HuH-7 (cell line): ENCODE results near the gene CXCL6.
A peak's percentile ranks its signal among the peaks of the same experiment; 100 is the strongest.

Experiments
- DNase-seq: peaks from one replicate; pipeline ENCODE4 v3.0.0; 2011; ENCODE audit warnings: low spot score

CXCL6 gene

DNA sequence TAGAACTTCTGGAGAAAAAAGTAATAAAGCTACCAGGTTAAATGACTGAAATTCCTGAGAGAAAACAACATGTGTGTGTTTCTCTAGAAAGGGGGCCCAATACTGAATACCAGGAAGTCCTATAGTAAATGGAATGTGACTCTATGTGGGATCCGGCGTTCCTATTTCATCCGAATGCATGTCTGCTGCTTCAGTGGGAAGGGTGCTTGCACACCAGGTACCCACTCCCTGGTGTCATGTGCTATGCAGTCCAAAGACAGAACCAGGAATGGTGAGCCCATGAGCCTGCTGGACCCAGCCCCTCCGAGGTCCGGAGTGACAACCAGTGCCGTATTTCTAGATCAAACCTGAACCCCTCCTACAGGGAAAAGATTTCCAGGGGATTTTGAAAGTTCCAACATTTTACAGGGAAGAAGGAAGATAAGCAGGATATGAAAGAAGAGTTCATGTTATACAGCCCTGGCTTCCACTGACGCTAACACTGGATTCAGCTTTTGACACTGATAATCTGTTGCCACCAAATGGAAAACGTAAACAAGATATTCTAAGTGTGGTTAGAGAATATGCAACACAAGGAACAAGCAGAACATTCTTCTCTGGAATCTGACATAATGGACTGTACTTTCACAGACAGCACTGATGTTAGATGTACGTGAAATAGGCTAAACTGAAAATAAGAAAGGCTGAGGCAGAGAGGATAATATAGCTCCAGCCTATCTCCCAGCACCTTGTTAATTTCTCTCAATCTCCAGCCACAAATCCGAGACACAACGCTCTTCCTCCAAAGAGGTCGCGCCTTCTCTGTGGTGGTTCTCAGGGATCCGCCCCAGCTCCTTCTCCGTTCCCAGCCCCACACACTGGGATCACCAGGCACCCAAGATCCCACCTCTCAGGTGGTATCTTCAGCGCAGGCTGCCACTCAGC is 32.0 kb downstream of the CXCL6 start:
- DNase-seq: peak; percentile 49

- DNase-seq: no peak
Measured at GRCh38 chr4:73869130-73870055, 32.9 kb downstream of the CXCL6 start, which contains the start of gene CXCL1. Gene CXCL1, plus strand, starts transcription at chr4:73869393. Its CDS starts 78 bp downstream, at chr4:73869471.

- no peak for DNase-seq
Measured at GRCh38 chr4:73870260-73870659, 33.8 kb downstream of the CXCL6 start.

- DNase-seq: no peak
Measured at GRCh38 chr4:73870768-73871167, 34.3 kb downstream of the CXCL6 start.

DNA sequence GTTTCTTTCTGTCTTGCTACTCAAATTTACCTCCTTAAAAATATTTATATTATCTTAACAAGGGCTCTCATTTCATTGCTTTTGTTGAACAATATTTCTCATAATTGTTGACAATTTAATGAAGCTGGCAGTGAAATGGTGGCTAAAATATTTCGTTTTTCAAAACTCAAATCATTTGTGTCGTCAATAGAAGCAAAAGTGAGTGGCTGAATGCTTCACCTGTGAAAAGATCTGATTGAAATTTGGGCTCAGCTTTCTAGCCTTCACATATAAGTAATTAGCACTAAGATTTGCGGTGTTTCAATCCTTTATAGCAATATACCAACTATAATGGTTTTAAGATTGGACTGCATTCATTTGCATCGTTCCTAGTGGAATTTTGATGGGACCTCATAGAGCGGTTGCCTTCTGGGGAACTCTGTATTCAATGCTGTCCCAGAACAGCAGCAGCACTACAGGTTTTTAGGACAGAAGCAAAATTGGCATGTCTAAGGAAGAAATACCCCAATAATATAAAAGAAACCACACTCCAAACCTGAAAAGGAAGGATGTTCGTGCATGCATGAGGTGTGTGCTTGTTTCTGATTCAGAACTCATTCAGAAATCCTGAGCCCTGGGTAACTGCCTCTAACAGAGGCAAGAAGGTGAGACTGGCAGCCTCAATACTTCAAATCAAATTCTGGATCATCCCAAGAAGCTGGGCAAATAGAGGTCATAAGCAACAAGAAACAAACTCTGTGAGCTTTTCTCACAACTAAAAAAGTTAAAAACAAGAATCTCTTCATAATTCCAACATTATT is 35.2 kb downstream of the CXCL6 start:
- DNase-seq: no peak

GRCh38 chr4:73872316-73873108 is 36.0 kb downstream of the CXCL6 start:
- DNase-seq: no peak

DNA sequence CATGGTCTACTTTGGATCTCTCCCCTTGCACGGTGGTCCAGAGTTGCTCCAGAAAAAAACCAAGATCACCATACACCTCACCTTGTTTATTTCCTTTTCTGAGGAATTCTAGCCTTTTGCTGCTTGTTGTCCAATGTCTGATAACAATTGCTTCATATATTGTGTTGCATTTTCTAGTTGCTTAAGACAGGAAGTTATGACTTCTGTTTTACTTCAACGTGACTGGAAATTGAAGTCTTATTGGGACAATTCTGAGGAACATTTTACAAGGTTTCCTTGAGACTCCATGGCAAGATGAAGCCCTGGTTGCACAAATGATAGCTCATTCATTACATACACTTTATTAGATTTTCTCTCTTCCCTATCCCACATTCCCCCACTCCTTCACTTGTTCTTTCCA is 37.9 kb downstream of the CXCL6 start:
- DNase-seq: no peak

- DNase-seq: no peak
Measured at GRCh38 chr4:73875401-73875800, 38.9 kb downstream of the CXCL6 start.

DNA sequence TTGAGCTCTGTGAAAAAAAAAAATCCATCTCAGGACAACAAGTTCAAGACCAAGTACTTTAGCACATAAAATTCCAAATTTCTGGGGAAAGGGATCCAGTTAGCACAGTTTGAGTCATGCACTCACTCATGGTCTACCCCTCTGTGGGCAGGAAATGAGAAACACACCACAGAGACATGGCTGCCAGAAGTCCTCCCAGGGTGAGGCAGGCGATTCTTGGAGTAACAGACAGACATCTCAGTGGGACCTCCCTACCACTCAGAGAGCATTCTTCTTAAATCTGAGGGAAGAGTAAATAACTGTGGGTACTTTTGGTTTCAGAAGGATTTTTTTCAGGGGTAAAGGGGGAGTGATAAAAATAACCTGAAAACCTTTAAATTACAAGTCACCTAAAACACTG is 46.8 kb downstream of the CXCL6 start:
- DNase-seq: no peak

GRCh38 chr4:73885574-73886267 is 49.2 kb downstream of the CXCL6 start:
- DNase-seq: no peak
